ENCODE measurements around the gene LYRM1. TPM values are rescaled to one million over a fixed set of nuclear protein-coding genes. Genes with fewer than 3 reads are reported as not detected.

The LYRM1 gene
- total and polyA plus RNA-seq, 8 donors: 28.0 to 36.3 (median 29.6) TPM

GRCh38 chr16:20886320-20886719, 14.3 kb upstream of the LYRM1 start:
- no peak for DNase-seq
- intact Hi-C loops (cut with DNase I): no loop called here
- no peak overlapping the region for H3K4me3 ChIP-seq
- no peak for ATAC-seq
- H3K4me1 ChIP-seq: peaks cover 0 to 59% of the 10 kb centered on the region in 2 donors
- TF ChIP-seq CTCF (IDR thresholded peaks at IDR 0.05): no peak
- no peaks in the 10 kb centered on the region for H3K27me3 ChIP-seq
- no peaks in the 10 kb centered on the region for H3K9me3 ChIP-seq
- H3K36me3 ChIP-seq: peaks cover 0 to 11% of the 10 kb centered on the region in 2 donors
- H3K27ac ChIP-seq: no peak overlapping the region

- no peak for ATAC-seq
- H3K4me1 ChIP-seq: peaks cover 0 to 56% of the 10 kb centered on the region in 2 donors
Observed at GRCh38 chr16:20887207-20887606, 13.4 kb upstream of the LYRM1 start.

GRCh38 chr16:20889625-20890275, 10.8 kb upstream of the LYRM1 start:
- H3K4me3 ChIP-seq: no peak overlapping the region
- no peak overlapping the region for H3K27ac ChIP-seq
- peak; percentile 80 for ATAC-seq
- DNase-seq: no peak
- H3K27me3 ChIP-seq: no peaks in the 10 kb centered on the region
- no peaks in the 10 kb centered on the region for H3K9me3 ChIP-seq
- no peak for TF ChIP-seq CTCF (IDR thresholded peaks at IDR 0.05)
- H3K4me1 ChIP-seq: peaks cover 0 to 43% of the 10 kb centered on the region in 2 donors
- H3K36me3 ChIP-seq: peaks cover 0 to 43% of the 10 kb centered on the region in 2 donors
- intact Hi-C loops (cut with DNase I): no loop called here

More at GRCh38 chr16:20887207-20887606, 13.4 kb upstream of the LYRM1 start:
- no peak for DNase-seq
- Histone ChIP-seq H3K27me3 (no peaks in the 10 kb centered on the region), H3K9me3 (no peaks in the 10 kb centered on the region), H3K4me3 (no peak overlapping the region), H3K27ac (no peak overlapping the region), H3K36me3 (peaks cover 0 to 20% of the 10 kb centered on the region in 2 donors)
- intact Hi-C loops (cut with DNase I): no loop called here
- TF ChIP-seq CTCF (IDR thresholded peaks at IDR 0.05): no peak

- no peak overlapping the region for H3K4me3 ChIP-seq
- intact Hi-C loops (cut with DNase I): no loop called here
- TF ChIP-seq CTCF (IDR thresholded peaks at IDR 0.05): no peak
- DNase-seq: no peak
- peaks cover 0 to 56% of the 10 kb centered on the region in 2 donors for H3K36me3 ChIP-seq
- H3K4me1 ChIP-seq: peaks cover 10 to 75% of the 10 kb centered on the region in 2 donors
- H3K27me3 ChIP-seq: no peaks in the 10 kb centered on the region
- ATAC-seq: no peak
- no peaks in the 10 kb centered on the region for H3K9me3 ChIP-seq
- no peak overlapping the region for H3K27ac ChIP-seq
Observed at GRCh38 chr16:20894388-20894787, 6.2 kb upstream of the LYRM1 start.

- Histone ChIP-seq H3K36me3 (peaks cover 0 to 34% of the 10 kb centered on the region in 2 donors), H3K27me3 (no peaks in the 10 kb centered on the region), H3K4me1 (peaks cover 19 to 65% of the 10 kb centered on the region in 2 donors), H3K9me3 (no peaks in the 10 kb centered on the region), H3K27ac (peak overlapping the region in 1 of 2 donors; percentile 97), H3K4me3 (peak overlapping the region in 1 of 2 donors; percentile 64)
- no peak for DNase-seq
- no peak for TF ChIP-seq CTCF (IDR thresholded peaks at IDR 0.05)
- intact Hi-C loops (cut with DNase I): no loop called here
- no peak for ATAC-seq
Observed at GRCh38 chr16:20897253-20897897, 3.2 kb upstream of the LYRM1 start.
